EH (cell line): ENCODE data around the gene MYOG.
A peak's percentile ranks its signal among the peaks of the same experiment; 100 is the strongest.

Experiments
- DNase-seq: peaks from one replicate; pipeline ENCODE4 v3.0.0-alpha.2; 2015; ENCODE audit warnings: low read depth

The MYOG gene

GRCh38 chr1:203046984-203047630, 38.7 kb downstream of the MYOG start:
- DNase-seq: peak; percentile 85

GRCh38 chr1:203045821-203046594, 39.8 kb downstream of the MYOG start:
- DNase-seq: no peak

- no peak for DNase-seq
These were observed 40.5 kb downstream of the MYOG start for GRCh38 chr1:203045336-203045735.

GRCh38 chr1:203044546-203045250, 41.1 kb downstream of the MYOG start:
- no peak for DNase-seq

- no peak for DNase-seq
These were observed 41.8 kb downstream of the MYOG start for GRCh38 chr1:203043830-203044545.

GRCh38 chr1:203041351-203041932, 44.4 kb downstream of the MYOG start:
- DNase-seq: no peak

- DNase-seq: no peak
These were observed 45.1 kb downstream of the MYOG start for GRCh38 chr1:203040513-203041275.

GRCh38 chr1:203039609-203040512, 46.0 kb downstream of the MYOG start:
- DNase-seq: no peak

GRCh38 chr1:203038891-203039608, 46.8 kb downstream of the MYOG start:
- DNase-seq: peak; percentile 78

GRCh38 chr1:203038217-203038741, 47.5 kb downstream of the MYOG start:
- DNase-seq: peak; percentile 89

GRCh38 chr1:203037509-203038190, 48.2 kb downstream of the MYOG start:
- DNase-seq: no peak

- DNase-seq: no peak
These were observed 49.3 kb downstream of the MYOG start for GRCh38 chr1:203036537-203036936.

- peak; percentile 32 for DNase-seq
These were observed 49.7 kb downstream of the MYOG start for GRCh38 chr1:203036135-203036534.

- DNase-seq: no peak
These were observed 50.5 kb downstream of the MYOG start for GRCh38 chr1:203035111-203036000.

GRCh38 chr1:203034422-203035110, 51.2 kb downstream of the MYOG start:
- no peak for DNase-seq

GRCh38 chr1:203033917-203034316, 51.9 kb downstream of the MYOG start:
- no peak for DNase-seq

GRCh38 chr1:203033287-203033686, 52.5 kb downstream of the MYOG start:
- DNase-seq: no peak
